Fibroblast of mammary gland (primary cell): ENCODE results near the gene PTPRN2.
"Not testable (repeated sequence)": the region's sequence is repeated elsewhere in the genome, so short reads cannot be mapped to it uniquely, and the experiment has no call there.

Experiments used
- DNase-seq: peaks from one replicate; pipeline ENCODE4 v3.0.0-alpha.2; 2010; ENCODE audit warnings: low read depth
- H3K4me3 ChIP-seq: 2 replicates; pipeline ENCODE4 v1.5.1; 2011; ENCODE audit warnings: low read depth, mild to moderate bottlenecking, low read length, moderate library complexity; ENCODE audit not compliant: control insufficient read depth
- TF ChIP-seq, protein P1 (sequence below): conservative IDR thresholded peaks from 2 replicates; pipeline ENCODE4 v1.5.1; 2011; ENCODE audit warnings: low read depth, low read length, inconsistent platforms; ENCODE audit not compliant: control insufficient read depth, insufficient read depth

The PTPRN2 gene

GRCh38 chr7:157784979-157785441 is 802.6 kb downstream of the PTPRN2 start:
- H3K4me3 ChIP-seq, result no peak overlapping the region
- TF ChIP-seq, protein P1, sequence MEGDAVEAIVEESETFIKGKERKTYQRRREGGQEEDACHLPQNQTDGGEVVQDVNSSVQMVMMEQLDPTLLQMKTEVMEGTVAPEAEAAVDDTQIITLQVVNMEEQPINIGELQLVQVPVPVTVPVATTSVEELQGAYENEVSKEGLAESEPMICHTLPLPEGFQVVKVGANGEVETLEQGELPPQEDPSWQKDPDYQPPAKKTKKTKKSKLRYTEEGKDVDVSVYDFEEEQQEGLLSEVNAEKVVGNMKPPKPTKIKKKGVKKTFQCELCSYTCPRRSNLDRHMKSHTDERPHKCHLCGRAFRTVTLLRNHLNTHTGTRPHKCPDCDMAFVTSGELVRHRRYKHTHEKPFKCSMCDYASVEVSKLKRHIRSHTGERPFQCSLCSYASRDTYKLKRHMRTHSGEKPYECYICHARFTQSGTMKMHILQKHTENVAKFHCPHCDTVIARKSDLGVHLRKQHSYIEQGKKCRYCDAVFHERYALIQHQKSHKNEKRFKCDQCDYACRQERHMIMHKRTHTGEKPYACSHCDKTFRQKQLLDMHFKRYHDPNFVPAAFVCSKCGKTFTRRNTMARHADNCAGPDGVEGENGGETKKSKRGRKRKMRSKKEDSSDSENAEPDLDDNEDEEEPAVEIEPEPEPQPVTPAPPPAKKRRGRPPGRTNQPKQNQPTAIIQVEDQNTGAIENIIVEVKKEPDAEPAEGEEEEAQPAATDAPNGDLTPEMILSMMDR, result no peak
- no peak for DNase-seq

- TF ChIP-seq, protein P1, result no peak
- H3K4me3 ChIP-seq, result no peak overlapping the region
Measured at GRCh38 chr7:157784041-157784835, 803.4 kb downstream of the PTPRN2 start.

GRCh38 chr7:157782041-157782440 is 805.6 kb downstream of the PTPRN2 start:
- TF ChIP-seq, protein P1, result no peak
- H3K4me3 ChIP-seq, result no peak overlapping the region
- no peak for DNase-seq

More at GRCh38 chr7:157784041-157784835, 803.4 kb downstream of the PTPRN2 start:
- DNase-seq, result peak; percentile 19

DNA sequence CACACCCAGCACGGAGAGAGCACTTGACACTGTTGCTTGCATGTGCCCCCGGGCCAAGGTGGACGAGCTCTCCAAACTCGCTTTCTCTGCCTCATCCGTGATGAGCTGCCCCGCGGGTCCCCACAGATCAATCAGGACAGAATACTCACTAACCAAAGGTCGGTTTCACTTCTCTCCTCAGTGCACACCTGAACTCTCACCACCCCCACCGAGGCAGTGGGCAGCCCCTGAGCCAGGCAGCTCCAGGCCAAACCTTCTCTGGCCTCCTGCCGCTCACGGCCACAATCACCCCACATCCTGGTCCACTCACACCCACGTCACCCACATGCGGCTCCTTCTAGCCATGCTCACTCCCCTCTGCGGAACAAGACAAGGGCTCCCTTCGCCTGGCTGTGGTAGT is 806.9 kb downstream of the PTPRN2 start:
- TF ChIP-seq, protein P1, result no peak
- H3K4me3 ChIP-seq, result no peak overlapping the region
- no peak for DNase-seq

GRCh38 chr7:157780312-157780711 is 807.3 kb downstream of the PTPRN2 start:
- no peak overlapping the region for H3K4me3 ChIP-seq
- DNase-seq, result no peak
- TF ChIP-seq, protein P1, result no peak

DNA sequence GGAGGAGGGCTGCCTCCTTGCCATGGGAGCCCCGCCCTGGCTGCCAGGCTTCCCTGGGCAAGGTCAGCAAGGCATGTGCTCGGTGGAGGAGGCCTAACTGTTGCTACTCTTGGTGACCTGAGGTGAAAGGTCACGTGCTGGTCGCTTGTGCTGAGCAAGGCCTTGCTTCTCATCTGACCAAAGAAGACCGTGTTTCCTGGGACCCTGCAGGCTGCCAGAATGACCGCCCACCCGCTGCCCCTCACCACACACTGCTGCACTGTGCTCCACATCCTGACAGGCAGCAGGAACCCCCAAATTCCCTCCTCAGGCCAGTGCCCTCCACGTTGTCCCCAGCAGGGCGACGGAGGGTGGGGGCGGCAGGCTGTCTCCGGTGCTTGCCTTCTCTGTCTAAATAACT is 808.4 kb downstream of the PTPRN2 start:
- no peak overlapping the region for H3K4me3 ChIP-seq
- TF ChIP-seq, protein P1, result no peak
- no peak for DNase-seq

DNA sequence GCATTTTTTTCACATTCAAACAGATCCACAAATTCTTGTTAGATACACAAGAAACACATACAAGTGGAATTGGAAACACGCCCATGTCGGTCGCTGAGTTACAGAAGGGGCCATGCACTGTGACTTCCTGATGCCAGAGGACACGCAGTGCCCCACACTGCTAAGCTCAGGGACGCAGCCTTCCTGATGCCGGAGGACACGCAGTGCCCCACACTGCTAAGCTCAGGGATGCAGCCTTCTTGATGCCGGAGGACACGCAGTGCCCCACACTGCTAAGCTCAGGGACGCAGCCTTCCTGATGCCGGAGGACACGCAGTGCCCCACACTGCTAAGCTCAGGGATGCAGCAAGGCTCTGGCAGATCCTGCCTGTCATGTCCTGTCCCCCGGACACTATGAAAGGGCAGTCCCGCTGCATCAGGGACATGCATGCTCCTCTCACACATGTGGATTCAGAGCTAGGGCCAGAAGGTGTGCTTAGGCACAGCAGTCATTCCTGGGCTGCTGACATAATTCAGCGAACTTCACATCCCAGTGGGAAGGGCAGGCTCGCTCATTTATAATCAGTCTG is 810.3 kb downstream of the PTPRN2 start:
- H3K4me3 ChIP-seq, result not testable (repeated sequence)

More for the DNA sequence above, 810.3 kb downstream of the PTPRN2 start:
- DNase-seq, result not testable (repeated sequence)
